Mesodermal cell (in vitro differentiated cells): ENCODE measurements around the gene OR51B5.
"Not testable (repeated sequence)": the region's sequence is repeated elsewhere in the genome, so short reads cannot be mapped to it uniquely, and the experiment has no call there.

Source experiments
- H3K27ac ChIP-seq: 2 replicates; pipeline ENCODE4 v1.7.0; 2013; ENCODE audit warnings: mild to moderate bottlenecking, low read depth, low read length, moderate library complexity; ENCODE audit not compliant: severe bottlenecking
- H3K36me3 ChIP-seq: 2 replicates; pipeline ENCODE4 v1.7.1; 2013; ENCODE audit warnings: mild to moderate bottlenecking, low read length, moderate library complexity; ENCODE audit not compliant: control insufficient read depth, insufficient read depth
- H3K4me1 ChIP-seq: one replicate; pipeline ENCODE4 v1.7.1; 2013; ENCODE audit warnings: mild to moderate bottlenecking, low read length; ENCODE audit not compliant: insufficient read depth, control insufficient read depth, poor library complexity, severe bottlenecking
- H3K4me3 ChIP-seq: 2 replicates; pipeline ENCODE4 v1.7.0; 2013; ENCODE audit warnings: low read length, control low read depth, mild to moderate bottlenecking; ENCODE audit not compliant: insufficient read depth, poor library complexity, severe bottlenecking; ENCODE audit errors: extremely low read depth
- H3K9me3 ChIP-seq: 2 replicates; pipeline ENCODE4 v1.7.1; 2013; ENCODE audit warnings: mild to moderate bottlenecking, low read length, moderate library complexity; ENCODE audit not compliant: control insufficient read depth
- WGBS, 2 experiments: methylation state at CpG; one replicate each; pipeline ENCODE4 v1.1.5; 2013; ENCODE audit warnings: missing lambda C conversion rate in 2 of 2; ENCODE audit not compliant: insufficient coverage in 2 of 2; 5-methylcytosine and 5-hydroxymethylcytosine counted together

OR51B5 gene

GRCh38 chr11:5364214-5364613 is 20.9 kb upstream of the OR51B5 start:
- 80% methylated on average over 1 of the region's 2 CpGs; no CpG with 5 or more reads in 1 of the 2 experiments for WGBS, 2 experiments
- H3K9me3 ChIP-seq: no peaks in the 10 kb centered on the region
- no peak overlapping the region for H3K4me3 ChIP-seq
- H3K36me3 ChIP-seq: no peaks in the 10 kb centered on the region
- no peak overlapping the region for H3K27ac ChIP-seq
- H3K4me1 ChIP-seq: peaks cover 28% of the 10 kb centered on the region

GRCh38 chr11:5363679-5364078 is 20.4 kb upstream of the OR51B5 start:
- no peak overlapping the region for H3K4me3 ChIP-seq
- H3K9me3 ChIP-seq: no peaks in the 10 kb centered on the region
- whole genome bisulfite sequencing, 2 experiments: no CpG with 5 or more reads among the region's 1 CpG
- H3K4me1 ChIP-seq: peaks cover 28% of the 10 kb centered on the region
- H3K27ac ChIP-seq: no peak overlapping the region
- no peaks in the 10 kb centered on the region for H3K36me3 ChIP-seq

GRCh38 chr11:5362017-5362625 is 18.8 kb upstream of the OR51B5 start:
- 95 to 100% methylated on average over 1 to 2 of the region's 3 CpGs for WGBS, 2 experiments
- Histone ChIP-seq H3K36me3 (no peaks in the 10 kb centered on the region), H3K27ac (no peak overlapping the region), H3K4me3 (no peak overlapping the region), H3K4me1 (peaks cover 28% of the 10 kb centered on the region), H3K9me3 (no peaks in the 10 kb centered on the region)

- WGBS, 2 experiments: no CpG with 5 or more reads among the region's 5 CpGs
- H3K4me3 ChIP-seq, H3K4me1 ChIP-seq, H3K9me3 ChIP-seq, H3K27ac ChIP-seq, H3K36me3 ChIP-seq: not testable (repeated sequence)
Observed at GRCh38 chr11:5356031-5356430, 12.7 kb upstream of the OR51B5 start.

- 60 to 86% methylated on average over 1 of the region's 1 CpG for WGBS, 2 experiments
- H3K36me3 ChIP-seq: no peaks in the 10 kb centered on the region
Observed at GRCh38 chr11:5351208-5351607, 7.9 kb upstream of the OR51B5 start, which contains the start of gene OR51B6. Gene OR51B6, plus strand, starts transcription at chr11:5351508. Its CDS starts 0 bp downstream, at chr11:5351508.

GRCh38 chr11:5349550-5349949 is 6.2 kb upstream of the OR51B5 start:
- Histone ChIP-seq H3K4me3 (no peak overlapping the region), H3K4me1 (no peaks in the 10 kb centered on the region), H3K27ac (no peak overlapping the region), H3K9me3 (no peaks in the 10 kb centered on the region), H3K36me3 (no peaks in the 10 kb centered on the region)
- WGBS, 2 experiments: 50% methylated on average over 1 of the region's 1 CpG; no CpG with 5 or more reads in 1 of the 2 experiments

More at GRCh38 chr11:5351208-5351607, 7.9 kb upstream of the OR51B5 start, which contains the start of gene OR51B6:
- H3K27ac ChIP-seq: no peak within 1 kb of the TSS
- H3K9me3 ChIP-seq: no peaks in the 10 kb centered on the region
- H3K4me1 ChIP-seq: no peaks in the 10 kb centered on the region
- H3K4me3 ChIP-seq: no peak within 1 kb of the TSS

- 31% methylated on average over 2 of the region's 3 CpGs; no CpG with 5 or more reads in 1 of the 2 experiments for WGBS, 2 experiments
- Histone ChIP-seq H3K4me1 (no peaks in the 10 kb centered on the region), H3K36me3 (no peaks in the 10 kb centered on the region), H3K27ac (no peak overlapping the region), H3K4me3 (no peak overlapping the region), H3K9me3 (no peaks in the 10 kb centered on the region)
Observed at GRCh38 chr11:5348551-5349194, 5.3 kb upstream of the OR51B5 start.

GRCh38 chr11:5345831-5346230 is 2.5 kb upstream of the OR51B5 start:
- Histone ChIP-seq H3K4me1 (no peaks in the 10 kb centered on the region), H3K4me3 (no peak overlapping the region), H3K9me3 (no peaks in the 10 kb centered on the region), H3K36me3 (no peaks in the 10 kb centered on the region), H3K27ac (no peak overlapping the region)
- 76 to 91% methylated on average over 1 to 3 of the region's 3 CpGs for WGBS, 2 experiments

GRCh38 chr11:5339771-5340322 is 3.5 kb downstream of the OR51B5 start:
- H3K4me3 ChIP-seq: no peak overlapping the region
- H3K4me1 ChIP-seq: no peaks in the 10 kb centered on the region
- no peak overlapping the region for H3K27ac ChIP-seq
- 100% methylated on average over 1 of the region's 1 CpG; no CpG with 5 or more reads in 1 of the 2 experiments for WGBS, 2 experiments
- no peaks in the 10 kb centered on the region for H3K36me3 ChIP-seq
- no peaks in the 10 kb centered on the region for H3K9me3 ChIP-seq

- H3K4me3 ChIP-seq, H3K36me3 ChIP-seq, H3K27ac ChIP-seq, H3K9me3 ChIP-seq, H3K4me1 ChIP-seq: not testable (repeated sequence)
- 63% methylated on average over 1 of the region's 1 CpG; no CpG with 5 or more reads in 1 of the 2 experiments for WGBS, 2 experiments
Observed at GRCh38 chr11:5337253-5337652, 6.1 kb downstream of the OR51B5 start.

GRCh38 chr11:5336331-5336730 is 7.0 kb downstream of the OR51B5 start:
- Histone ChIP-seq H3K4me1 (no peaks in the 10 kb centered on the region), H3K27ac (no peak overlapping the region), H3K9me3 (no peaks in the 10 kb centered on the region), H3K36me3 (no peaks in the 10 kb centered on the region), H3K4me3 (no peak overlapping the region)
